ENCODE results near the gene EEFSEC. TPM values are rescaled to one million over a fixed set of nuclear protein-coding genes. Genes with fewer than 3 reads are reported as not detected.

The EEFSEC gene
- total RNA-seq, 1 experiment from 2014 or later, result 14.0 TPM

DNA sequence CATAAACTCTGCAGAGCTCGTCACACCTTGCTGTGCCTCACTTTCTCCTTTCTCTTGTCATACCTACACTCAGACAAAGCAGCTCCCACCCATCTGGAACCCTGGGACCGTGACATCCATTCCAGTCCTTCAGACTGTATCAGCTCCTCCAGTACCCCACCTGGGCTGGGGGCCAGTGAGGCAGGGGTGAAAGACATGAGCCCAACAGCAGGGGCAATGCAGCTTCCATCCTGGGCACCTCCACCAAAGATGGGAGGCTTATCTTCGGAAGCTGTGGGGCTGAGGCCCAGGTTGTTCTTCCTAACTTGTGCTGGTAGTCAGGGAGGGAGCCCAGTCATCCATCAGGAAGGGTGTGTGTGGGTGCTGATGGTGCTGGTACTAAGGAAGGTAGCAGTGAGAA, 109.2 kb downstream of the EEFSEC start:
- Mint-ChIP-seq H3K9me3 (ENCODE audit: unreplicated experiment) (peaks cover 10% of the 10 kb centered on the region), H3K4me3 (ENCODE audit: unreplicated experiment) (no peak overlapping the region), H3K36me3 (ENCODE audit: insufficient read depth, unreplicated experiment) (no peaks in the 10 kb centered on the region), H3K27me3 (ENCODE audit: insufficient read depth, unreplicated experiment) (no peaks in the 10 kb centered on the region), H3K4me1 (ENCODE audit: low read depth, unreplicated experiment) (peaks cover 8% of the 10 kb centered on the region), H3K27ac (ENCODE audit: unreplicated experiment) (no peak overlapping the region)
- ChIA-PET POLR2A (no interaction called here), CTCF (no interaction called here)
- BruUV-seq (replicated peaks), result no TSS peak
- Histone ChIP-seq H3K27me3 (replicated peaks; ENCODE audit: control insufficient read depth, insufficient read depth, low read length) (no peaks in the 10 kb centered on the region), H3K4me1 (peaks cover 4% of the 10 kb centered on the region), H3K4me3 (ENCODE audit: low read depth, low read length) (no peak overlapping the region), H3K9me3 (no peaks in the 10 kb centered on the region), H3K36me3 (ENCODE audit: control insufficient read depth, insufficient read depth, low read length) (no peaks in the 10 kb centered on the region; the same call in 1 of the 2 replicates)
- peak in 1 of 2 experiments; percentile 16 for DNase-seq
- intact Hi-C loops (cut with micrococcal nuclease; ENCODE audit: unreplicated experiment), result no loop called here
- TF ChIP-seq, protein P1, sequence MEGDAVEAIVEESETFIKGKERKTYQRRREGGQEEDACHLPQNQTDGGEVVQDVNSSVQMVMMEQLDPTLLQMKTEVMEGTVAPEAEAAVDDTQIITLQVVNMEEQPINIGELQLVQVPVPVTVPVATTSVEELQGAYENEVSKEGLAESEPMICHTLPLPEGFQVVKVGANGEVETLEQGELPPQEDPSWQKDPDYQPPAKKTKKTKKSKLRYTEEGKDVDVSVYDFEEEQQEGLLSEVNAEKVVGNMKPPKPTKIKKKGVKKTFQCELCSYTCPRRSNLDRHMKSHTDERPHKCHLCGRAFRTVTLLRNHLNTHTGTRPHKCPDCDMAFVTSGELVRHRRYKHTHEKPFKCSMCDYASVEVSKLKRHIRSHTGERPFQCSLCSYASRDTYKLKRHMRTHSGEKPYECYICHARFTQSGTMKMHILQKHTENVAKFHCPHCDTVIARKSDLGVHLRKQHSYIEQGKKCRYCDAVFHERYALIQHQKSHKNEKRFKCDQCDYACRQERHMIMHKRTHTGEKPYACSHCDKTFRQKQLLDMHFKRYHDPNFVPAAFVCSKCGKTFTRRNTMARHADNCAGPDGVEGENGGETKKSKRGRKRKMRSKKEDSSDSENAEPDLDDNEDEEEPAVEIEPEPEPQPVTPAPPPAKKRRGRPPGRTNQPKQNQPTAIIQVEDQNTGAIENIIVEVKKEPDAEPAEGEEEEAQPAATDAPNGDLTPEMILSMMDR (IDR thresholded peaks at IDR 0.05; ENCODE audit: insufficient read depth in 1 of 2, low read depth in 1 of 2, low read length in 1 of 2, severe bottlenecking in 1 of 2, unreplicated experiment in 1 of 2), result no peak

DNA sequence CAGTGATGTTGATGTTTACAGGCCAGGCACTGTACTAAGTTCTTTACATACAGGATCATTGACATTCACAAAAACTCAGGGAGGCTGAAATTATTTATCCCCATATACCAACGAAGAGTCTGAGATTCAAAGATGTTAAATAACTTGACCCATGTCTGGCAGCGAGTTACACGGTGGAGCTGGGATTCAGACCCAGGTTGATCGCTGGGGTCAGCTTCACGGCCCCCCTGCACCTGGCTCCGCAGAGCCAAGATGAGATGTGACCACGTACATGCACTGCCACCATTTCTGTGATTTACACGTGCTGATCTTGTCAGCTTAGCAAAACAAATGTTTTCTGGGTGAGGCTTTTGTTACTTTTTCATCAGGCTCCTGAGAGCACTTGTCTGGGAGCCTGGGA, 109.8 kb downstream of the EEFSEC start:
- Mint-ChIP-seq H3K9me3 (ENCODE audit: unreplicated experiment) (peaks cover 10% of the 10 kb centered on the region), H3K27me3 (ENCODE audit: insufficient read depth, unreplicated experiment) (no peaks in the 10 kb centered on the region), H3K36me3 (ENCODE audit: insufficient read depth, unreplicated experiment) (no peaks in the 10 kb centered on the region), H3K4me1 (ENCODE audit: low read depth, unreplicated experiment) (peaks cover 15% of the 10 kb centered on the region), H3K27ac (ENCODE audit: unreplicated experiment) (no peak overlapping the region), H3K4me3 (ENCODE audit: unreplicated experiment) (no peak overlapping the region)
- no peaks in the 10 kb centered on the region for H3K9me3 ChIP-seq
- no TSS peak for BruUV-seq (replicated peaks)
- H3K27me3 ChIP-seq (replicated peaks; ENCODE audit: control insufficient read depth, insufficient read depth, low read length), result no peaks in the 10 kb centered on the region
- ChIA-PET CTCF (no interaction called here), POLR2A (no interaction called here)
- no peaks in the 10 kb centered on the region; the same call in 1 of the 2 replicates for H3K36me3 ChIP-seq (ENCODE audit: control insufficient read depth, insufficient read depth, low read length)
- TF ChIP-seq, protein P1 (IDR thresholded peaks at IDR 0.05; ENCODE audit: insufficient read depth in 1 of 2, low read depth in 1 of 2, low read length in 1 of 2, severe bottlenecking in 1 of 2, unreplicated experiment in 1 of 2), result no peak
- H3K4me3 ChIP-seq (ENCODE audit: low read depth, low read length), result no peak overlapping the region
- H3K4me1 ChIP-seq, result peaks cover 11% of the 10 kb centered on the region
- no peak for DNase-seq
- intact Hi-C loops (cut with micrococcal nuclease; ENCODE audit: unreplicated experiment), result no loop called here

DNA sequence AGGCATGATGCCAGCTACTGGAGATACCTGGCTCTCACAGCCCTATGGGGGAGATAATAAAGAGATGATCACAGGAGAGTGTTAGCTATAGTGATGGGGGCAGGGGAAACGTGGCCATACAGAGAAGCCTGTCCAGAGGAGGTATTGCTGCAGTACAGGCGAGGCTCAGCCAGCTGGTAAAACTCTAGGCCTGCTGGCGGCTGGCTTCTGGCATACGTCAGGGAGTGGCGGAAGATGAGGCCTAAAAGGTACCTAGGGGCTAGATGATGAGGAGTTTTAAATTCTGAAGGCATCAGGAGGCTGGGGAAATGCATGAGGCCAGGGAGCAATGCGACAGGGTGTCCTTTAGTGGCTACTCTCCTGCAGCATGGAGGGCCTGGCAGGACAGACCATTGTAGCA, 110.7 kb downstream of the EEFSEC start:
- H3K4me1 Mint-ChIP-seq (ENCODE audit: low read depth, unreplicated experiment), result peaks cover 19% of the 10 kb centered on the region
- CTCF ChIA-PET, result no interaction called here

More for the DNA sequence above, 110.7 kb downstream of the EEFSEC start:
- Mint-ChIP-seq H3K27me3 (ENCODE audit: insufficient read depth, unreplicated experiment) (no peaks in the 10 kb centered on the region), H3K36me3 (ENCODE audit: insufficient read depth, unreplicated experiment) (no peaks in the 10 kb centered on the region), H3K4me3 (ENCODE audit: unreplicated experiment) (no peak overlapping the region), H3K27ac (ENCODE audit: unreplicated experiment) (no peak overlapping the region), H3K9me3 (ENCODE audit: unreplicated experiment) (peaks cover 10% of the 10 kb centered on the region)
- intact Hi-C loops (cut with micrococcal nuclease; ENCODE audit: unreplicated experiment), result no loop called here
- POLR2A ChIA-PET, result no interaction called here
- BruUV-seq (replicated peaks), result no TSS peak
- no peaks in the 10 kb centered on the region for H3K27me3 ChIP-seq (replicated peaks; ENCODE audit: control insufficient read depth, insufficient read depth, low read length)
- H3K4me3 ChIP-seq (ENCODE audit: low read depth, low read length), result no peak overlapping the region
- DNase-seq, result no peak
- no peaks in the 10 kb centered on the region; the same call in 1 of the 2 replicates for H3K36me3 ChIP-seq (ENCODE audit: control insufficient read depth, insufficient read depth, low read length)
- TF ChIP-seq, protein P1 (IDR thresholded peaks at IDR 0.05; ENCODE audit: insufficient read depth in 1 of 2, low read depth in 1 of 2, low read length in 1 of 2, severe bottlenecking in 1 of 2, unreplicated experiment in 1 of 2), result no peak
- H3K4me1 ChIP-seq, result peaks cover 13% of the 10 kb centered on the region
- H3K9me3 ChIP-seq, result no peaks in the 10 kb centered on the region
